Lower lobe of right lung (tissue), 2 donors: Measurements from ENCODE around the gene IGFALS. TPM values are rescaled to one million over a fixed set of nuclear protein-coding genes. Genes with fewer than 3 reads are reported as not detected.

Source experiments
- ATAC-seq, 2 donors: fragments of 200-7000 bp; cut with Tn5 transposase; one replicate each; pipeline ENCODE4 v1.9.1; 2020 to 2022; ENCODE audit warnings: mild to moderate bottlenecking in 2 of 2, moderate library complexity in 2 of 2
- DNase-seq: peaks from one replicate; pipeline ENCODE4 v3.0.0-alpha.2; 2020
- H3K27ac ChIP-seq: fragments of 200-600 bp; one replicate; pipeline ENCODE4 v1.8.0; 2022
- H3K27me3 ChIP-seq: fragments of 200-600 bp; one replicate; pipeline ENCODE4 v1.8.0; 2022; ENCODE audit warnings: low read depth
- H3K36me3 ChIP-seq: fragments of 200-600 bp; one replicate; pipeline ENCODE4 v1.8.0; 2022; ENCODE audit warnings: mild to moderate bottlenecking
- H3K4me1 ChIP-seq: fragments of 200-600 bp; one replicate; pipeline ENCODE4 v1.8.0; 2022
- H3K4me3 ChIP-seq: fragments of 200-600 bp; one replicate; pipeline ENCODE4 v1.8.0; 2022; ENCODE audit warnings: mild to moderate bottlenecking
- H3K9me3 ChIP-seq: fragments of 200-600 bp; one replicate; pipeline ENCODE4 v1.8.0; 2022
- intact Hi-C: fragments of 100-400 bp; cut with DNase I; formaldehyde crosslinking; loops from one replicate; pipeline ENCODE4 v1.11.0; 2022
- total RNA-seq: library from RNA; stranded (reverse); fragmentation: NEBNext Ultra II Directional; extraction: Animal tissue kit (Norgen Biotek cat#: 25700); gene quantifications from one replicate; pipeline ENCODE4 v1.2.1, GENCODE V29; 2021
- TF ChIP-seq, protein P1 (sequence below): fragments of 200-600 bp; IDR thresholded peaks from one replicate; pipeline ENCODE4 v1.8.0; 2022; ENCODE audit warnings: antibody characterized with exemption, mild to moderate bottlenecking
- donor health status: DM: no; HTN: yes; CAD: no; lungs with severe emphysema.

The IGFALS gene
- total RNA-seq, 1 donor from 2014 or later, result 0.97 TPM

GRCh38 chr16:1775846-1776671 is 17.4 kb downstream of the IGFALS start:
- no peak overlapping the region for H3K4me3 ChIP-seq
- no peak for ATAC-seq
- no peak overlapping the region for H3K27ac ChIP-seq
- H3K36me3 ChIP-seq, result peaks cover 54% of the 10 kb centered on the region
- H3K9me3 ChIP-seq, result no peaks in the 10 kb centered on the region
- TF ChIP-seq, protein P1, sequence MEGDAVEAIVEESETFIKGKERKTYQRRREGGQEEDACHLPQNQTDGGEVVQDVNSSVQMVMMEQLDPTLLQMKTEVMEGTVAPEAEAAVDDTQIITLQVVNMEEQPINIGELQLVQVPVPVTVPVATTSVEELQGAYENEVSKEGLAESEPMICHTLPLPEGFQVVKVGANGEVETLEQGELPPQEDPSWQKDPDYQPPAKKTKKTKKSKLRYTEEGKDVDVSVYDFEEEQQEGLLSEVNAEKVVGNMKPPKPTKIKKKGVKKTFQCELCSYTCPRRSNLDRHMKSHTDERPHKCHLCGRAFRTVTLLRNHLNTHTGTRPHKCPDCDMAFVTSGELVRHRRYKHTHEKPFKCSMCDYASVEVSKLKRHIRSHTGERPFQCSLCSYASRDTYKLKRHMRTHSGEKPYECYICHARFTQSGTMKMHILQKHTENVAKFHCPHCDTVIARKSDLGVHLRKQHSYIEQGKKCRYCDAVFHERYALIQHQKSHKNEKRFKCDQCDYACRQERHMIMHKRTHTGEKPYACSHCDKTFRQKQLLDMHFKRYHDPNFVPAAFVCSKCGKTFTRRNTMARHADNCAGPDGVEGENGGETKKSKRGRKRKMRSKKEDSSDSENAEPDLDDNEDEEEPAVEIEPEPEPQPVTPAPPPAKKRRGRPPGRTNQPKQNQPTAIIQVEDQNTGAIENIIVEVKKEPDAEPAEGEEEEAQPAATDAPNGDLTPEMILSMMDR, result no peak
- DNase-seq, result no peak
- H3K27me3 ChIP-seq, result no peaks in the 10 kb centered on the region
- intact Hi-C loops, result no loop called here
- peaks cover 38% of the 10 kb centered on the region for H3K4me1 ChIP-seq

- DNase-seq, result no peak
- H3K9me3 ChIP-seq, result no peaks in the 10 kb centered on the region
- TF ChIP-seq, protein P1, result no peak
- H3K27ac ChIP-seq, result no peak overlapping the region
- ATAC-seq, result no peak
- no peaks in the 10 kb centered on the region for H3K27me3 ChIP-seq
- peaks cover 35% of the 10 kb centered on the region for H3K4me1 ChIP-seq
- intact Hi-C loops, result no loop called here
- peak overlapping the region; percentile 98 for H3K4me3 ChIP-seq
- peaks cover 47% of the 10 kb centered on the region for H3K36me3 ChIP-seq
Measured at GRCh38 chr16:1775006-1775845, 18.3 kb downstream of the IGFALS start.

DNA sequence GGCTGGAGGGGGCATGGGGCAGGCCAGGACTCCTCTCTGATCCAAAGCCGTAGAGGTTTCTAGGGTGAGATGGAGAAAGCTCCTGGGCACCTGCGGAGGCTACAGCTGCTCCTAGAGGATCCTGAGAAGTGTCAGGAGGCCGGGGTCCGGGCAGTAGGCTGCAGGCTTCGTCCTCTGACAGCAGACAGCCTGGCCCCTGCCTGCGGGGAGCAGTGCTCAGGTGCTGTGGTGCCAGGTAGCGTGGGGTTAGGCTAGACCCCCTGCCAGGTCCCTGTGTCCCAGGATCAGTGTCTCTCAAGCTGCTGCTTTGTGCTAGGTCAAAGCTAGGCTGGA is 19.1 kb downstream of the IGFALS start:
- DNase-seq (no peak), ATAC-seq (no peak)
- peak overlapping the region; percentile 98 for H3K4me3 ChIP-seq
- no peaks in the 10 kb centered on the region for H3K9me3 ChIP-seq
- H3K4me1 ChIP-seq, result peaks cover 37% of the 10 kb centered on the region
- intact Hi-C loops, result no loop called here
- TF ChIP-seq, protein P1, result no peak
- peak overlapping the region; percentile 94 for H3K27ac ChIP-seq
- H3K36me3 ChIP-seq, result peaks cover 48% of the 10 kb centered on the region
- H3K27me3 ChIP-seq, result no peaks in the 10 kb centered on the region

DNA sequence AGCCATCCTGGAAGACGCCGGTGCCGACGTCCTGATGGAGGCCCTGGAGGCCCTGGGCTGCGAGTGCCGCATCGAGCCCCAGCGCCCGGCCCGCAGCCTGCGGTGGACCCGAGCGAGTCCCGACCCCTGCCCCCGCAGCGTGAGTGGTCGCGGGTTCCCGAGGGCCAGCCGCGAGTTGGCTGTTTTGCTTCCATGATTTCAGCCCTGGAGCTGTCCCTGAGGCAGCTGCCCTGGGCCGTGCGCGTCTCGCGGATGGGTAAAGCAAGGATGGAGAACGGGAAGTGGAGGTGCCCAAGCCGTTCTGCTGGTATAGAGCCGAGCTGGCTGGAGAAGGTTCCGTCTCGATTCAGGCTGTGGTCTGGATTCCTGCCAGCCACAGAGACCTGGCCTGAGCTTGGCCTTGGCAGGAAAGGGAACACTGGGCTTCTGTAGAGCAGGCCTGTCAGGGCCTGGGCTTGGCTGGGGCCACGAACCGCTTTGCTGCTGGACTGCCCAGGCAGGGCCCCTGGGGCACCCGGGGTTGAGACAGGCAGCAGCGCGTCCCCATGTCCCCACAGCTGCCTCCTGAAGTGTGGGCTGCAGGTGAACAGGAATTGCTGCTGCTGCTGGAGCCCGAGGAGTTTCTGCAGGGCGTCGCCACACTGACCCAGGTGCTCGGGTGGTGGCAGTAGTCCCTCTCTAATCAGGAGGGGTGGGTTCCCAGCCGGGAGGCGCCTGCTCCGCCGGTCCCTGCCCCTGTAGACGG is 19.6 kb downstream of the IGFALS start:
- no peaks in the 10 kb centered on the region for H3K27me3 ChIP-seq
- no peak for DNase-seq
- H3K9me3 ChIP-seq, result no peaks in the 10 kb centered on the region
- peak overlapping the region; percentile 98 for H3K4me3 ChIP-seq
- peak overlapping the region; percentile 94 for H3K27ac ChIP-seq
- H3K4me1 ChIP-seq, result peaks cover 37% of the 10 kb centered on the region
- intact Hi-C loops, result no loop called here
- ATAC-seq, result peak; percentile 1 to 15
- TF ChIP-seq, protein P1, result no peak
- peaks cover 50% of the 10 kb centered on the region for H3K36me3 ChIP-seq
